GM21381 (cell line): ENCODE data around the gene FBXL2.

Source experiments
- ATAC-seq: cut with Tn5 transposase; IDR thresholded peaks from one replicate; pipeline ENCODE4 v1.9.1; 2021; ENCODE audit warnings: mild to moderate bottlenecking, moderate library complexity; ENCODE audit not compliant: unreplicated experiment

The FBXL2 gene, protein sequence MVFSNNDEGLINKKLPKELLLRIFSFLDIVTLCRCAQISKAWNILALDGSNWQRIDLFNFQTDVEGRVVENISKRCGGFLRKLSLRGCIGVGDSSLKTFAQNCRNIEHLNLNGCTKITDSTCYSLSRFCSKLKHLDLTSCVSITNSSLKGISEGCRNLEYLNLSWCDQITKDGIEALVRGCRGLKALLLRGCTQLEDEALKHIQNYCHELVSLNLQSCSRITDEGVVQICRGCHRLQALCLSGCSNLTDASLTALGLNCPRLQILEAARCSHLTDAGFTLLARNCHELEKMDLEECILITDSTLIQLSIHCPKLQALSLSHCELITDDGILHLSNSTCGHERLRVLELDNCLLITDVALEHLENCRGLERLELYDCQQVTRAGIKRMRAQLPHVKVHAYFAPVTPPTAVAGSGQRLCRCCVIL

DNA sequence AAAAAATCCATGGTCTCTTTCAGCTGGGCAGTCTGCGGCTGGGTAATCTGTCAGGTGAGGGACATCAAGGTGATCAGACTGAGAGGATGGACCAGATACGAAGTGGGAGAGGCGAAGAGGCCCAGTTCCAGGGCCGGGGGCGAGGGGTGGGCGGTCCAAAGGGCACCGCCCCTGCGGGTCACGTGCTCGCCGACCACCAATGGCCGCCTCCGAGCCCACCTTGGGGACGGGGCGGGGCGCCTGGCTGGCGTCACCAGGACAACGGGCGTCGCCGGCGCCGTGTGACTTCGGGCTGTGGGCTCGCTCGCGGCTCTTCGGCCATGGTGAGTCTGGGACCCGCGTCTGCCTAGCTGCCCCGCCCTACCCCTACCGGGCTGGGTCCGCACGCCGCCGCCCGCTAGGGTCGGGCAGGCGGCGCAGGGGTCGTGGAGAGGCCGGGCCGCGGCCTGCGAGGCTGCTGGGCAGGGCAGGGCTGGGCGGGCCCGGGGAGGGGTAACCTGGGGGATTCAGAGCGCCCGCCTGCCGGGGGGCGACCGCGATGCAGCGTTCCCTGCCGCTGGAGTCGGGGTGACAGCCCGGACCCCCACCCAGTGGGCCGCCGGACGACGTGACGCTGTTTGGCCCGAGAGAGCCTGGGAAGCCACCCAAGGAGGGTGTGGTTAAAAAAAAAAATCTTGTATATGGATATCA lies at the start of gene FBXL2:
TSS of gene FBXL2 (plus strand) at position 250 of the 690 bp plus-strand sequence. CDS start at position 321, 71 bp downstream.
- no peak for ATAC-seq

DNA sequence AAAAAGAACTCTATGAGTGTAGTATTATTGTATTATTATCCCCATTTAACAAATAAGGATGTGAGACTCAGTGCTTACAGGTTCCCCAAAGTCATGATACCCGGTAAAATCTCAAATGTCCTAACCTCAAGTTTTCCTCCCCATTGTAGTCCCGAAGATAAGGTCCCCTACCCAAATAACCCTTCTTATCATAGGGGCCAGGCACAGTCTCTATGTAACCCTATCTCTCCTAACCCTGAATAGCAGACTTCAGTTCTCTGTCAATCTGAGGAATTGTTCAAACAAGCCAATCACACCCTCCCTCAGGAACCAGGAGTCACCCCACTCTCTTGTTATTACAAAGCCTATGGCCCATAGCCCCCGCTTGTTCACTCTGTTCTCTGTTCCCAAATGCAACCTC lies 48.2 kb upstream of the FBXL2 start:
- no peak for ATAC-seq

DNA sequence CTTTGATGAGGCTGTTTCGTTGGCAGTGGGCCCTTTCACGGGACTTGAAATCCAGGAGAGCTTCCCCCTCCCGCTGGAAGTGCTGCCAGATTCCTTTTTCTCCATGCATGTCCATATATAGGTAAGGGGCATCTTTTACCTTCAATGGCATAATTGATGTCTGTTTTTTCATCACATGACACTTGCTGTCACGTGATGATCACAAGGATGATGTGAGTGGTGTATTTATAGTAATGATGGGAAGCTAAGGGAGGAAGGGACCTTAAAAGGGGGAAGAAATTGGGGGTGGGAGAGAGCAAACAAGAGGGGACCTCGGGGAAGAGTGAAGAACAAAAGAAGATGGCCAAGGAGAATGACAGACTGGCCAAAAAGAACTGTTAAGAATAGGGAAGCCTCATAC lies 47.3 kb upstream of the FBXL2 start:
- ATAC-seq, result no peak

DNA sequence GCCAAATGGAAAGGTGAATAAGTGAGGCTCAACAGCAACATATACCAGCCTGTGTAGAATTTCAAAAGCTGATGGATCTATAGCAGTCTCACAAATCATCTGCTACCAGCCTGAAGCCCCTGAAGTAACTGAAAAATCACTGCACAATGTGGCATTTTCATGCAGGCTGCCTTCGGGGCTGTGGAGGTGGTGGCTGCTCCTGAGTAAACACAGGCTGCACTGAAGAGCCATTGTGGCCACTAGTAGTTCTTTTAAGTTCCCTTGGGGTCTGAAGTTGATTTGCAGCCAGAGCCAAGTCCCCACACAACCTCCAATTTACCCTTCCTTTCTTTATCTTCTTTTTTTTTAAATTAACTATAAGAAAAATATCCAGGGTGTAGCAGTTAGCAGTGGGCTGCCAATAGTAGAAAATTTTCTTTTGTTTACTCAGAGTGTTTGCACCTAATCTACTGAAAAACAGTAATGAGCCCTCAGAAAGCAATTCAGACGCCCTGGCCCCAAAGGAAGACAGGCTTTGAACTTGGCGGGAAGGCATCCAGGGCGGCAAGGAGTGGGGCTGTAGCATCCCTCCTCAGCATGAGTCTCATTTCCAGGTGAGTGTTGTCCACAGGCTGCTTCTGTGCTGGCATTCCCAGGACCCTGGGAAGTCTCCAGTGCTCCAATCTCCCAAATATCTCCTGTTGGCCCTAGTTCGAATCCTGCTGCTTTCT lies 45.3 kb upstream of the FBXL2 start:
- ATAC-seq, result no peak

DNA sequence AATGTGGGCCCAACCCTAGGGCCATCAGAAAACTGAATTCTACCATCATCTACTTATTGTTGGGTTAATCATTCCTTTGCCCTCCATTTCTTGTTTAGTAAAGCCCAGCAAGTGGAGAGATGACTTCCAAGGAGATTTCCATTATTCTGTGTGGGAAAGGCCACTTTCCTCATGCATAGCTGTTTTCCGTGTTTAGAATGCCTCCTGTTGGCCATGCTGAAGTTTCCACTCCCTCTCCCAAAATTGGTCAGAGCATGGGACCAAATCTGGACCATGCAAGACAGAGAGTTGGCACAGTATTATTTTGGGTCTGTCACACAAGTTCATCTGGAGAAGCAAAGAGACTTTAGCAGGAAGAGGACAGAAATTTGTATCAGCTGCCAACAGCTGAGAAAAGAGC lies 43.4 kb upstream of the FBXL2 start:
- ATAC-seq, result no peak

DNA sequence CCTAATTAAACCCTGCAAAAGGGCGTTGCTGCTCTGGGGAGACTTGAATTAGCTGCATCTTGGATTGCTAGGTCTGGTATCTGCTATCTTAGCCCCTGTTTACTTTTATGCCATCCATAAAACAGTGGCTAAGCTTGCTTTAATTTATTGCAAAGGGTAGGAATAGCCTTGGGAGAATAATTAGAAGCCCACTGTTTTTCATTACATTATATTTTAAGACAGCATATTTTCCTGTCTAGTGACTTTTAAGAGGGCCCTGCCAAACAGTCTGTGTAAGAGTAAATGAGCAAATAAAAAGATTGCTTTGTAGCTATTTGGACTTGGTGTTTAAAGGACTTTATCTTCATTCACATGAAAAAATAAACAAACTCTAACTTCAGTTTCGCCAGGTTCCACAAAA lies 41.2 kb upstream of the FBXL2 start:
- ATAC-seq, result no peak

DNA sequence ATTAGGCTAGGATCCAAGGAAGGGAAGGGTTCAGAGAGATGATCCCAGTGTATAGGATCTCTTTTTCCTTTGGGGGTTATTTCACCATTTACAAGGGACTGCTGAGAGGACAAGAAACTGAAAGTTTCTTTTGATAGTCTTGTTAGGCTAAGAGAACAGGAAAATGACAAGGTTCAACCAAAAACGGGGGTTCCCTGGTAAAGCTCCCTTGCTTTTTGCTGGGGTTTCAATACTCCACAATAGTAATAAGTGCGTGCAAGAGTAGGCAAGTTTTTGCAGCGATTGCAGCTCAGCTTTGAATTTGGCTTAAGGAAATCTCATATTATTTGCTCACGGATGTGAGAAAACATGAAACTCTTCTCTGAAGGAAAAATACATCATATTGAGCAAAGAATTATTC lies 39.8 kb upstream of the FBXL2 start:
- ATAC-seq, result no peak

DNA sequence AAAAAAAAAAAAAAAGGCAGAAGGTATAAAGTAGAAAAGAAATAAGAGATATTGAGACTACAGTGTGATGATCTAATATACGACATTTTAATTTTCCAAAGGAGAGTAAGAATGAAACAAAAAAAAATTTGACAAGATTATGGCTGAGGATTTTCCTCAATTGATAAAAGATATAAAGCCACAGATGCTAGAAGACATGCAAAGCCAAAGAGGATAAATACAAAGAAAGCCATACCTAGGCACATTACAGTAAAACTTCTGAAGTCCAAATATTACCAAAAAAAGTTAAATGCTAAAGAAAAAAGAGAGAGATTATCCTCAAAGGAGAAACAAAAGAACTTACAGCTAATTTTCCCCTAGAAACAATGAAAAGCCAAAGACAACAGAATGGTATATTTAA lies 38.3 kb upstream of the FBXL2 start:
- ATAC-seq, result no peak

DNA sequence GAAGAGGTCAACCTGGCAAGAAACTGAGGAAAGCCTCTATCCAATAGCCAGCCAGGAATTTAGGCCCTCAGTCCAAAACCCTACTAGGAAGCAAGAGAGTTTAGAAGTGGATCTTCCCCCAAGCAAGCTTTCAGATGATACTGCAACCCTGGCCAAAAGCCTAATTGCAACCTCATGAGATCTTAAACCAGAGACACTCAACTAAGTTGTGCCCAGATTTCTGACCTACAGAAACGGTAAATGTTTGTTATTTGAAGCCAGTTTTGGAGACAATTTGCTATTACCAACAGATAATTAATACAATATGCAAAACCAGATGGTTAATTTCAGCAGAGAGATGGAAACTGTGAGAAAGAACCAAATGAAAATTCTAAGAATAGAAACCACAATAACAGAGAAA lies 37.0 kb upstream of the FBXL2 start:
- ATAC-seq, result no peak

DNA sequence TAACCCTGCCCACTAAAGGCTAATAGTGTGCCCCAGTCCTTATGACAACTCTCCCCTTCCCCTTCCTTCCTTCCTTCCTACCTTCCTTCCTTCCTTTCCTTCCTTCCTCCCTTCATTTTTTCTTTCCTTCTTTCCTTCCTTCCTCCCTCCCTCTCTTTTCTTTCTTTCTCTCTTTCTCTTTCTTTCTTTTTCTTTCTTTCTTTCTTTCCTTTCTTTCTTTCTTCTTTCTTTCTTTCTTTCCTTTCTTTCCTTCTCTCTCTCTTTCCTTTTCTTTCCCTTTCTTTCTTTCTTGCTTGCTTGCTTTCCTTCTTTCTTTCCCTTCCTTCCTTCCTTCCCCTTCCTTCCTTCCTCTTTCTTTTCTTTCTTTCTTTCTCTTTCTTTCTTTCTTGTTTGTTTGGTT lies 30.5 kb upstream of the FBXL2 start:
- no peak for ATAC-seq

DNA sequence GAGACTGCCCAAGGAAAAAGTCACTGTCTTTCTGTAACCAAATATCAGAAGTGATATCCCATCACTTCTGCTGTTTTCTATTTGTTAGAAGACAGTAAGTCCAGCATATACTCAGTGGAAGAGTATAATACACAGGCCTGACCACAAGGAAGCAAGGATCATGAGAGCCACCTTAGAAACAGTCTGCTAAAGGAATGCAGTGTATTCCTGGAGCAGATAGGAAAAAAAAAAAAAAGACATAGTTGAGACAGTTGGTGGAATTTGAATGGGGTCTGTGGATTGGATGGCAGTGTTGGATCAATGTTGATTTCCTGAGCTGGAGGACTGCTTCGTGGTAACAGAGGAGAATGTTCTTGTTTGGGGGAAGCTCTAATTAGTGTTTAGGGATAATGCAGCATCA lies 26.5 kb upstream of the FBXL2 start:
- no peak for ATAC-seq

DNA sequence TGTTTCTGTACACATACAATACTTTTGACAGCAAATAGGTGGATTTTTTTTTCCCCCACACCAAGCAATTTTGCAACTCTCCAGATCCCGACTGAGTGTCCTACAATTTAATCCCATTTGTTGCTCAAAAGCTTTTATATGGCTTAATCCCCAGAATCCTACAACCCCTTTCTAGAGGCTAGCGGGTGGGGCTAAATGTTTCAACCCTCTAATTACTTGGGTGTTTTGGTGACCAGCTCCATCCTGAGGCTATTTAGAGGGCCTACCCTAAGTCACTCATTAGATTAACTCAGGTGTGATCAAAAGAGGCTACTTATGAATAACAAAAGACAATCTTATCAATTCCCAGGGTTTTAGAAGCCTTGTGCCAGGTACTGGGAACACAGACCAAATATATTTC lies 21.0 kb upstream of the FBXL2 start:
- no peak for ATAC-seq

DNA sequence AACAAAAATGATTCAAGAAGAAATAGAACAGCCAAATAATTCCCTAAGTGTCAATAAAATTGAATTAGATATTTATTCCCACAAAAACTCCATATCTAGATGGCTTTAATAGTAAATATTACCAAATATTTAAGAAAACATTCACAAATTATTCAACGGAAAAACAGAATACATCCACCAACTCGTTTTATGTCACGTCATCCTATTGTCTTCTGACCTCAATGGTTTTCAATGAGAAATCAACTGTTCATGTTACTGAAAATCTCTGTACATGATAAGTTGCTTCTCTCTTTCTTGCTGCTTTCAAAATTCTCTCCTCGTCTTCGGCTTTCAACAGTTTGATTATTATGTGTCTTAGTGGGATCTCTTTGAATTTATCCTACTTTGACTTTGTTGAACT lies 17.1 kb upstream of the FBXL2 start:
- ATAC-seq, result no peak

DNA sequence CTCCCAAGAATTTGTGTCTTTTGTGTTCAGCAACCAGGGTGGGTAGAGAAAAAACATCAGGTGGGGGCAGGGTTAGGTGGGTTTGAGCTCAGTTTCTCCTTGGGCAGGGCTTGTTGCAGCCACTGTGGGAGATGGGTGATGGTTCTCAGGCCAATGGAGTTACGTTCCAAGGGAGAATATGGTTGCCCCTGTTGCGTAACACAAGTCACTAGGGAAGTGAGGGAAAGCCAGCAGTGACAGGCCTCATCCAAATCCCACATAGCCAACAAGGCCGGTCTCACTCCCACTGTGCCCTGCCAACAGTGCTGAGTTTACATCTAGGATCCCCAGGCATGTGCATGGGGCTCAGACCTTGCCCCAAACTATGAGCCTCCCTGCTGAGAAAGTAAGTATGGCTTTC lies 7.9 kb upstream of the FBXL2 start:
- ATAC-seq, result no peak

DNA sequence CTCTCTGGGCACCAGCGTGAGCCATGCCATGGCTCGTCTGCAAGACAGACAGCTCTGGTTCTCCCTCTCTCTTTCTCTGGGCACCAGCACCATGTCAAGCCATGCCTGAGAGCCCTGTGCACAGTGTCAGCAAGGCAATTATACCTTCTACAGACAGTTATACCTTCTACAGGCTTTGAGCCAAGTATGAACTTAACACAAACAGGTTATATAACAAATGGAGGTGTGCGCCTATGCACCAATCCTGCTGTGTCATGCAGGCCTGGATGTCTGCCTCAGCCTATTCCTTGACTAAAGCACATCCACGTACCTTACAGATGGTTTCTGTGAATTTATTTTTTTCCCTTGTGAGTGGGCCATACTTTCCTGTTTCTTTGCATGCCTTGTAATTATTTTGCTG lies 5.9 kb upstream of the FBXL2 start:
- ATAC-seq, result no peak

DNA sequence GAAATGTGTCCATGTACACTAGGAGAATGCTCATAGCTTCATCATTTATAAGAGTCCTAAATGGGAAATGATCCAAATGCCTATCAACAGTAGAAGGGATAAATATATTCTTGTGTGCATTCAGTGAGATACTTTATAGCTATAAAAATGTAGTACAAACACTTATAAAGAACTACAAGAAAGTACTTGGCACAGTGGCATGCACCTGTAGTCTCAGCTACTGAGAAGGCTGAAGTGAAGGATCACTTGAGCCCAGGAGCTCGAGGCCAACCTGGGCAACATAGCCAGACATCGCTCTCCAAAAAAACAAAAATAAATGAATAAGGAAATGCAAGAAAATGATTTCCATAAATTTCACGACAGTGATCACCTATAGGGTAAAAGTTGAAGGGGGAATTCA lies 3.6 kb upstream of the FBXL2 start:
- no peak for ATAC-seq

DNA sequence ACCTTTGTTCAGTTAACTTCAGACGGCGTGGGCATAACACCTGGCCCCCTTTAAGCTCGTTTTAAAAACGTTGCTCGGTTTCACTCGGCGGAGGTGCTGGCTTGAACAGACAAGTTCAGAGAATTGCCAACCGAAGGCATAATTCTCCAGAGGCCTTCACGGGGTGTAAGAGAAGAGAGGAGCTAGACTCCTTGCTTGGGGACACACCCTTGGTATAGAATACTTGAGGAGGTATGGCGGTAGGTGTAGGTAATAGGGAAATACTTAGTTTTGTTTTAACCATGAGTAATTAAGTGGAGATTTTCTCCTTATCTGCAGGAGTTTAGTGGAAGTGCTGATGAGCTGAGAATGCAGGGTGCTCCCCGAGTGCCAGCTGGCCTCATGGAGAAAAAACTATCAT lies 921 bp downstream of the FBXL2 start:
- ATAC-seq, result no peak

DNA sequence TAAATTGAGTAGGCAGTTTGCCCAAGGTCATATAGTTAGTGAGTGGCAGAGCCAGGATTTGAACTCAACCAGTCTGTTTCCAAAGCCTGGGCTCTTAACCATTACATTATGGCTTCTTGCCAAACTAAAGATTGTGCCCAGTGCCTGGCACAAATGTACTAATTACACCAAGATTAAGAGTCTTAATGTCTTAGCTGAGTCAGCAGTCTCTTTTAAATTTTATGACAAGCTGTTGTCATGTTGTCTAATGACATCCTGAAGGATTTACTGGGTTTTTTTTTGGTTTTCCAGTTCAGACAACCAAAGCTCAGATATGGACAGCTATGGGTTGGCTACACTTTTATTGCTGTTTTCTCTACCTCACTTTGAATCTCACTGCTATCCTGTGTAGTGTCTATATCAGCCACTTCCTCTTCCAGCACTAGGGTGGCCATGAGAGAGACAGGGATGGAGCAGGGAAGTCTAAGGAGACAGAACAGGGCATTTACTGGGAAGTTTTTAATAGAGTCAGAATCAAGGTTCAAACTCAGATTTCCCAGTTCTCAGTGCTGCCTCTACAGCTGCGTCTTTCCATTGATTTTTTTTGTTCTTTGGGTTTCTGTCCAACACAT lies 10.5 kb downstream of the FBXL2 start:
- no peak for ATAC-seq

DNA sequence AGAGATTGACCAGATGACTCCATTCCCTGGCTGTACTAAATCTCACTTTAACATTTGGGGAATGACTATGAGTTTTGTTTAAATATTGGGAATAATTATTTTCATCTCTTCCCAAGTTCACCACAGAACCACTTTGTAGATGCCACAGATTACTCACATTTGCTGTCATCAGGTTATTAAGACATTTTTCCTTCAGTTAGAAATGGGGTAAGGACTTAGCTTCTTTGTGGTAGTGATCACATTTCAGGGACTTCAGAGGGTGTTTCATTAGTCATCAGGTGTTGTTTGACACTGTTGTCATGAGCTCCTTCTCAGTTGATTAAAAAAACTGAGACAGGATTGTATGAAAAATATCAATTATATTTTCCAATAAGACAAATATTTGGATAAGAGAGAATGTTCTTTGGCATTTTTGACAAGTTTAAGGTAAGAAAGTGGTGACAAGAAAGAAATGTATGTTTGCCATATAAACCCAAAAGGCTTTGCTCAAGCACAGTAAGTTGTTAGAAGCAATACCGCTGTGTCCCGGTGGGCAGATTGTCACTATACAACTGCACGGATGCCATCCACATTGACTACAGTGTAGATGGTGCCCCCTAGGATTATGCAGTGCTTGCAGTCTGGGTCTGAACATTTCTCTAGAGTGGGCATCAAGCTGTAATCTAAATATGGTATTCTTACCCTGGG lies 22.3 kb downstream of the FBXL2 start:
- no peak for ATAC-seq

DNA sequence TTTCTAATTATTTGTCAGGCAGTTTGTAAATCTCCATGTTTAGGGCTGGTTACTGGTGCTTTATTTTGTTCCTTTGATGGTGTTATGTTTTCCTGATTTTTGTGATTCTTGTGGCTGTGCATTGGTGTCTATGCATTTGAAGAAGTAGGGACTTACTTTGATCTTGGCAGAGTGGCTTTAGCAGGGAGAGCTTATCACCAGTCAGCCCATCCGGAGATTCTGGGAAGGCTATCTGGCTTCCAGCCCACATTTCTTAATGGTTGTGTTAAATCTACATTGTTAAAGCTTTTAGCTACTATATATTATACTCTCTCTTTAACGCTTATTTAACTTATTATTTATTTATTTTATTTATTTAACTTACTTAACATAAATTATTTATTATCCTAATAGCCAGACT lies 35.1 kb downstream of the FBXL2 start:
- ATAC-seq, result no peak

DNA sequence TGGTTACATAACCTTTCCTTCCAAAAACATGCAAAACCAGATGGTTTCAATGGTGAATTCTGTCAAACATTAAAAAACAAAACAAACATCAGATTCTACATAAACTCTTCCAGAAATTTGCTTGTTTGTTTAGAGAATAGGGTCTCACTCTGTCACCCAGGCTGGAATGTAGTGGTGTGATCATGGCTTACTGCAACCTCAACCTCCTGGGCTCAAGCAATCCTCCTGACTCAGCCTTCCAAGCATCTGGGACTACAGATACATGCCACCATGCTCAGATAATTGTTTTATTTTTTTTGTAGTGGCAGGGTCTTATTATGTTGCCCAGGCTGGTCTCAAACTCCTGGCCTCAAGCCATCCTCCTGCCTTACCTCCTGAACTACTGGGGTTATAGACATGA lies 36.1 kb downstream of the FBXL2 start:
- ATAC-seq, result no peak
